Liver (tissue), 9 donors: ENCODE data around the gene MYO16. TPM values are rescaled to one million over a fixed set of nuclear protein-coding genes. Genes with fewer than 3 reads are reported as not detected.

ENCODE experiments used
- DNase-seq: peaks from one replicate; pipeline ENCODE4 v3.0.0-alpha.2; 2017; ENCODE audit warnings: low spot score
- H3K27ac ChIP-seq, 2 donors: one replicate each; pipeline ENCODE4 v1.7.0; 2013; ENCODE audit warnings: inconsistent platforms in 2 of 2, low read length in 2 of 2, control low read depth in 1 of 2, low read depth in 1 of 2, mild to moderate bottlenecking in 1 of 2
- H3K27me3 ChIP-seq, 4 donors: one replicate each; pipeline versions ENCODE4 v1.6.1 to v1.7.0; 2013; ENCODE audit warnings: low read length in 3 of 4, inconsistent platforms in 1 of 4, mild to moderate bottlenecking in 1 of 4, moderate library complexity in 1 of 4; ENCODE audit not compliant: control insufficient read depth in 4 of 4, insufficient read depth in 4 of 4
- H3K36me3 ChIP-seq, 4 donors: one replicate each; pipeline versions ENCODE4 v1.6.1 to v1.7.0; 2013; ENCODE audit warnings: low read length in 3 of 4, mild to moderate bottlenecking in 3 of 4, low read depth in 1 of 4, moderate library complexity in 1 of 4; ENCODE audit not compliant: control insufficient read depth in 4 of 4, insufficient read depth in 3 of 4
- H3K4me1 ChIP-seq, 4 donors: one replicate each; pipeline versions ENCODE4 v1.6.1 to v1.7.0; 2013; ENCODE audit warnings: low read length in 3 of 4, mild to moderate bottlenecking in 3 of 4, moderate library complexity in 1 of 4; ENCODE audit not compliant: control insufficient read depth in 4 of 4, insufficient read depth in 4 of 4
- H3K4me3 ChIP-seq, 3 donors: one replicate each; pipeline versions ENCODE4 v1.6.1 to v1.7.0; 2013; ENCODE audit warnings: low read length in 3 of 3, control low read depth in 1 of 3, low read depth in 1 of 3, mild to moderate bottlenecking in 1 of 3
- H3K9ac ChIP-seq, 2 donors: one replicate each; pipeline ENCODE4 v1.7.0; 2013; ENCODE audit warnings: low read length in 2 of 2, mild to moderate bottlenecking in 2 of 2, moderate library complexity in 2 of 2, control low read depth in 1 of 2, low read depth in 1 of 2
- H3K9me3 ChIP-seq, 4 donors: one replicate each; pipeline versions ENCODE4 v1.6.1 to v1.7.0; 2013; ENCODE audit warnings: low read length in 3 of 4; ENCODE audit not compliant: control insufficient read depth in 4 of 4
- ATF3 ChIP-seq: IDR thresholded peaks from 2 replicates; pipeline ENCODE4 v1.6.1; 2016; ENCODE audit warnings: antibody characterized with exemption
- CTCF ChIP-seq: fragments of 150-350 bp; IDR thresholded peaks from 2 replicates; pipeline ENCODE4 v1.5.1; 2017; ENCODE audit warnings: improper control_type of control experiment, low read depth, low read length; ENCODE audit not compliant: missing input control
- EGR1 ChIP-seq, 2 donors: IDR thresholded peaks; 2 replicates each; pipeline ENCODE4 v1.6.1; 2016 to 2018; ENCODE audit warnings: antibody characterized with exemption in 2 of 2, low read depth in 2 of 2
- FOXA1 ChIP-seq: IDR thresholded peaks from 2 replicates; pipeline ENCODE4 v1.6.1; 2016; ENCODE audit warnings: antibody characterized with exemption
- FOXA2 ChIP-seq: IDR thresholded peaks from 2 replicates; pipeline ENCODE4 v1.6.1; 2016; ENCODE audit warnings: antibody characterized with exemption
- HNF4A ChIP-seq, 2 donors: conservative IDR thresholded peaks; 2 replicates each; pipeline ENCODE4 v1.6.1; 2016; ENCODE audit warnings: antibody characterized with exemption in 2 of 2, mild to moderate bottlenecking in 2 of 2
- JUND ChIP-seq, 2 donors: IDR thresholded peaks; 2 replicates each; pipeline ENCODE4 v1.6.1; 2016; ENCODE audit warnings: antibody characterized with exemption in 2 of 2
- MAX ChIP-seq: IDR thresholded peaks from 2 replicates; pipeline ENCODE4 v1.6.1; 2016; ENCODE audit warnings: antibody characterized with exemption
- NR2F2 ChIP-seq: IDR thresholded peaks from 2 replicates; pipeline ENCODE4 v1.6.1; 2016; ENCODE audit warnings: antibody characterized with exemption
- REST ChIP-seq: IDR thresholded peaks from 2 replicates; pipeline ENCODE4 v1.6.1; 2016; ENCODE audit warnings: antibody characterized with exemption, mild to moderate bottlenecking
- RXRA ChIP-seq, 2 donors: IDR thresholded peaks; 2 replicates each; pipeline ENCODE4 v1.6.1; 2017 to 2018; ENCODE audit warnings: antibody characterized with exemption in 2 of 2, mild to moderate bottlenecking in 1 of 2
- TAF1 ChIP-seq: conservative IDR thresholded peaks from 2 replicates; pipeline ENCODE4 v1.6.1; 2016; ENCODE audit warnings: antibody characterized with exemption, mild to moderate bottlenecking
- YY1 ChIP-seq: IDR thresholded peaks from 2 replicates; pipeline ENCODE4 v1.6.1; 2016; ENCODE audit warnings: antibody characterized with exemption, mild to moderate bottlenecking
- ZBTB33 ChIP-seq: IDR thresholded peaks from 2 replicates; pipeline ENCODE4 v1.6.1; 2016; ENCODE audit warnings: antibody characterized with exemption
- WGBS: extraction: QIAGEN DNeasy Blood & Tissue Kit; methylation state at CpG from one replicate; pipeline ENCODE4 v1.1.7; 2013; 5-methylcytosine and 5-hydroxymethylcytosine counted together
- polyA plus RNA-seq, 2 donors: library from polyadenylated mRNA; stranded (reverse) in 1 of 2; unstranded in 1 of 2; fragments of 200-250 nt in 1 of 2; fragments of >200 nt in 1 of 2; fragmentation: Nextera tagmentation in 1 of 2; extraction: Ambion mirVana in 1 of 2; gene quantifications; one replicate each; pipeline versions ENCODE4 v1.2.1 to v1.2.3, GENCODE V29; 2013 to 2015
- total RNA-seq, 2 donors: library from RNA; depleted of rRNA; stranded (reverse); fragments of >200 nt; gene quantifications; one replicate each; pipeline ENCODE4 v1.2.3, GENCODE V29; 2014
- donor health status: healthy.
- donor health status: healthy.
- donor health status: healthy.
- donor health status: healthy.
- donor health status: healthy.

Gene MYO16
- total and polyA plus RNA-seq, 4 donors: 0.37 to 1.1 (median 0.68) TPM

GRCh38 chr13:109166804-109167203 lies 537.4 kb downstream of the MYO16 start:
- Histone ChIP-seq H3K4me3 (no peak overlapping the region), H3K36me3 (no peaks in the 10 kb centered on the region), H3K27me3 (no peaks in the 10 kb centered on the region), H3K9ac (no peak overlapping the region), H3K27ac (no peak overlapping the region), H3K4me1 (no peaks in the 10 kb centered on the region), H3K9me3 (no peaks in the 10 kb centered on the region)
- DNase-seq: no peak
- TF ChIP-seq RXRA (IDR thresholded peaks at IDR 0.05): no peak
- no peak for TF ChIP-seq HNF4A (conservative IDR thresholded peaks at IDR 0.05)
- no peak for TF ChIP-seq JUND (IDR thresholded peaks at IDR 0.05)
- TF ChIP-seq MAX: no peak
- TF ChIP-seq REST: no peak
- TF ChIP-seq ATF3: no peak
- no peak for TF ChIP-seq CTCF
- no peak for TF ChIP-seq FOXA2
- no peak for TF ChIP-seq NR2F2
- TF ChIP-seq ZBTB33: no peak
- TF ChIP-seq EGR1 (IDR thresholded peaks at IDR 0.05; ENCODE audit: low read depth in 2 of 2): no peak
- no peak for TF ChIP-seq YY1
- no peak for TF ChIP-seq FOXA1
- no peak for TF ChIP-seq TAF1
- WGBS: 59% methylated on average over 2 of the region's 2 CpGs

GRCh38 chr13:109172136-109172535 lies 542.7 kb downstream of the MYO16 start:
- Histone ChIP-seq H3K4me3 (no peak overlapping the region), H3K27me3 (no peaks in the 10 kb centered on the region), H3K9me3 (no peaks in the 10 kb centered on the region), H3K9ac (no peak overlapping the region), H3K27ac (no peak overlapping the region), H3K36me3 (no peaks in the 10 kb centered on the region), H3K4me1 (no peaks in the 10 kb centered on the region)
- no peak for DNase-seq
- WGBS: 63% methylated on average over 2 of the region's 2 CpGs
- no peak for TF ChIP-seq ZBTB33
